IMR-90 (cell line): ENCODE results near the gene LEMD3. TPM values are rescaled to one million over a fixed set of nuclear protein-coding genes. Genes with fewer than 3 reads are reported as not detected.

Experiments used
- ATAC-seq: fragments of 200-7000 bp; cut with Tn5 transposase; 2 replicates; pipeline ENCODE4 v1.9.1; 2020; ENCODE audit warnings: low read depth, mild to moderate bottlenecking, moderate library complexity
- BruUV-seq: library from RNA; stranded (reverse); fragments of 400-500 nt; replicated peaks from 2 replicates; lab custom pipeline; 2021; lab: Mats Ljungman, UMichigan
- CTCF ChIA-PET: fragments of 300-600 bp; formaldehyde crosslinking; extraction: SDS; loops from one replicate; lab custom pipeline; 2021; ENCODE audit warnings: antibody characterized with exemption; lab: Yijun Ruan, JAX
- POLR2A ChIA-PET: fragments of 300-600 bp; sonication (Branson Sonifier 250); formaldehyde crosslinking; loops from one replicate; lab custom pipeline; 2022; ENCODE audit warnings: antibody characterized with exemption; ENCODE audit not compliant: unreplicated experiment; lab: Charles Lee
- DNase-seq: peaks from one replicate; pipeline ENCODE4 v3.0.0; 2013
- H2AFZ ChIP-seq: replicated peaks from 2 replicates; pipeline ENCODE3; 2013; ENCODE audit warnings: low read length, mild to moderate bottlenecking; ENCODE audit not compliant: poor library complexity
- H2AK5ac ChIP-seq: 2 replicates; pipeline ENCODE4 v1.6.1; 2013; ENCODE audit warnings: low read depth, low read length, inconsistent platforms
- H2AK9ac ChIP-seq: replicated peaks from 2 replicates; pipeline ENCODE3; 2013; ENCODE audit warnings: mild to moderate bottlenecking, low read depth, low read length, moderate library complexity; ENCODE audit not compliant: poor library complexity
- H2BK120ac ChIP-seq: 2 replicates; pipeline ENCODE4 v1.6.1; 2013; ENCODE audit warnings: low read depth, low read length, inconsistent platforms
- H2BK15ac ChIP-seq: 3 replicates; pipeline ENCODE4 v1.6.1; 2013; ENCODE audit warnings: low read depth, low read length, inconsistent platforms
- H2BK20ac ChIP-seq: 2 replicates; pipeline ENCODE4 v1.6.1; 2013; ENCODE audit warnings: low read depth, mild to moderate bottlenecking, inconsistent platforms, low read length, moderate library complexity
- H2BK5ac ChIP-seq: 2 replicates; pipeline ENCODE4 v1.6.1; 2013; ENCODE audit warnings: mild to moderate bottlenecking, low read depth, low read length, inconsistent platforms; ENCODE audit not compliant: poor library complexity, severe bottlenecking
- H3K14ac ChIP-seq: replicated peaks from 2 replicates; pipeline ENCODE4 v1.6.1; 2013; ENCODE audit warnings: low read depth, low read length, inconsistent platforms
- H3K18ac ChIP-seq: 2 replicates; pipeline ENCODE4 v1.6.1; 2013; ENCODE audit warnings: low read depth, low read length, control low read depth
- H3K23ac ChIP-seq: 2 replicates; pipeline ENCODE4 v1.6.1; 2013; ENCODE audit warnings: low read depth, low read length, inconsistent platforms
- H3K27ac ChIP-seq: 2 replicates; pipeline ENCODE4 v1.5.1; 2013; ENCODE audit warnings: mild to moderate bottlenecking, control low read depth, low read length; ENCODE audit not compliant: insufficient read depth
- H3K27me3 ChIP-seq: 2 replicates; pipeline ENCODE4 v1.6.1; 2013; ENCODE audit warnings: low read length; ENCODE audit not compliant: control insufficient read depth, insufficient read depth
- H3K36me3 ChIP-seq: 2 replicates; pipeline ENCODE4 v1.6.1; 2013; ENCODE audit warnings: low read length, mixed read lengths; ENCODE audit not compliant: control insufficient read depth, insufficient read depth
- H3K4ac ChIP-seq: 2 replicates; pipeline ENCODE4 v1.6.1; 2013; ENCODE audit warnings: low read depth, low read length, inconsistent platforms
- H3K4me1 ChIP-seq: 2 replicates; pipeline ENCODE4 v1.6.1; 2013; ENCODE audit warnings: low read length, mixed read lengths; ENCODE audit not compliant: control insufficient read depth, insufficient read depth
- H3K4me2 ChIP-seq: 2 replicates; pipeline ENCODE4 v1.6.1; 2013; ENCODE audit warnings: low read depth, mild to moderate bottlenecking, control low read depth, low read length, moderate library complexity
- H3K4me3 ChIP-seq: 2 replicates; pipeline ENCODE4 v1.5.1; 2013; ENCODE audit warnings: low read depth, mild to moderate bottlenecking, control low read depth, low read length, moderate library complexity; ENCODE audit not compliant: insufficient read depth
- H3K56ac ChIP-seq: 2 replicates; pipeline ENCODE4 v1.6.1; 2013; ENCODE audit warnings: low read length, inconsistent platforms; ENCODE audit not compliant: insufficient read depth; ENCODE audit errors: extremely low read depth
- H3K79me1 ChIP-seq, 2 experiments: 2 replicates each; pipeline ENCODE4 v1.6.1; 2013; ENCODE audit warnings: low read length in 2 of 2, inconsistent platforms in 1 of 2, low read depth in 1 of 2
- H3K9ac ChIP-seq: 2 replicates; pipeline ENCODE4 v1.6.1; 2013; ENCODE audit warnings: low read depth, low read length, control low read depth
- H3K9me1 ChIP-seq: 2 replicates; pipeline ENCODE4 v1.6.1; 2013; ENCODE audit warnings: low read length, inconsistent platforms; ENCODE audit not compliant: insufficient read depth
- H3K9me3 ChIP-seq: 2 replicates; pipeline ENCODE4 v1.6.1; 2013; ENCODE audit warnings: low read length; ENCODE audit not compliant: control insufficient read depth, insufficient read depth
- H4K20me1 ChIP-seq: 2 replicates; pipeline ENCODE4 v1.6.1; 2013; ENCODE audit warnings: low read length, inconsistent platforms; ENCODE audit not compliant: insufficient read depth
- H4K5ac ChIP-seq: 2 replicates; pipeline ENCODE4 v1.6.1; 2013; ENCODE audit warnings: mild to moderate bottlenecking, low read depth, low read length, control low read depth
- H4K8ac ChIP-seq, 2 experiments: 2 replicates each; pipeline ENCODE4 v1.6.1; 2013; ENCODE audit warnings: low read depth in 2 of 2, low read length in 2 of 2, control low read depth in 1 of 2, inconsistent platforms in 1 of 2
- H4K91ac ChIP-seq: 2 replicates; pipeline ENCODE4 v1.6.1; 2013; ENCODE audit warnings: low read depth, low read length, inconsistent platforms; ENCODE audit not compliant: insufficient read depth
- CEBPB ChIP-seq: IDR thresholded peaks from 2 replicates; pipeline ENCODE4 v1.6.1; 2012; ENCODE audit warnings: low read depth, low read length, improper control_type of control experiment
- RFX5 ChIP-seq: IDR thresholded peaks from 2 replicates; pipeline ENCODE4 v1.8.0; 2012; ENCODE audit warnings: low read depth, mild to moderate bottlenecking, low read length, moderate library complexity
- WGBS, 2 experiments: methylation state at CpG; one replicate each; pipeline versions ENCODE4 v1.1.5 to v1.1.7; 2013; ENCODE audit warnings: missing lambda C conversion rate in 2 of 2; ENCODE audit not compliant: insufficient read length in 1 of 2; ENCODE audit errors: extremely low coverage in 2 of 2; 5-methylcytosine and 5-hydroxymethylcytosine counted together
- dilution Hi-C: fragments of 300-500 bp; cut with HindIII; formaldehyde crosslinking; loops from one replicate; pipeline ENCODE4 v1.14.3; 2018; ENCODE audit warnings: low sequenced_read_pairs; ENCODE audit not compliant: unreplicated experiment
- in situ Hi-C: fragments of 300-500 bp; cut with MboI; formaldehyde crosslinking; loops from 3 replicates; pipeline ENCODE4 v1.14.3; 2019; ENCODE audit warnings: low sequenced_read_pairs, inconsistent platforms, mixed read lengths
- intact Hi-C: fragments of 100-400 bp; cut with micrococcal nuclease; formaldehyde crosslinking; loops from 2 replicates; pipeline ENCODE4 v1.10.0; 2022
- polyA plus RNA-seq, 3 experiments: library from polyadenylated mRNA; depleted of rRNA; stranded (reverse); fragments of >200 nt; gene quantifications; 2 replicates each; pipeline ENCODE4 v1.2.3, GENCODE V29; 2012; ENCODE audit warnings: low replicate concordance in 1 of 3
- total RNA-seq: library from RNA; depleted of rRNA; stranded (reverse); fragments of >200 nt; gene quantifications from 2 replicates; pipeline ENCODE4 v1.2.3, GENCODE V29; 2012

The LEMD3 gene
- total and polyA plus RNA-seq, 2 of the 4 experiments (the other 2 are of a cell fraction) = 5.5 to 9.9 TPM

GRCh38 chr12:65171870-65172269 lies 2.5 kb downstream of the LEMD3 start:
- no peak overlapping the region for H4K5ac ChIP-seq
- peaks cover 44% of the 10 kb centered on the region for H4K20me1 ChIP-seq
- WGBS, 2 experiments = no CpG with 5 or more reads among the region's 3 CpGs
- no peak overlapping the region; the same call in 1 of the 2 replicates for H3K9ac ChIP-seq
- H3K56ac ChIP-seq = no peak overlapping the region
- peak overlapping the region; percentile 98 for H3K4me2 ChIP-seq
- peak overlapping the region; percentile 84; the same call in 1 of the 2 replicates for H3K23ac ChIP-seq
- peaks cover 3% of the 10 kb centered on the region; the same call in 1 of the 2 replicates for H3K9me1 ChIP-seq
- no TSS peak for BruUV-seq
- DNase-seq (no peak), ATAC-seq (no peak)
- H2AFZ ChIP-seq = no peak overlapping the region
- peaks cover 2% of the 10 kb centered on the region; the same call in 1 of the 2 replicates for H3K36me3 ChIP-seq
- H2AK5ac ChIP-seq = no peak overlapping the region
- H2AK9ac ChIP-seq = no peak overlapping the region
- peak overlapping the region; percentile 26; the same call in 1 of the 2 replicates for H3K4me3 ChIP-seq
- H4K91ac ChIP-seq = no peak overlapping the region
- H2BK20ac ChIP-seq = no peak overlapping the region
- H2BK120ac ChIP-seq = no peak overlapping the region
- no peak overlapping the region for H3K18ac ChIP-seq
- no peaks in the 10 kb centered on the region for H3K9me3 ChIP-seq
- no peak overlapping the region for H3K27ac ChIP-seq
- 0 out of 2 replicates have a peak overlapping the region, but pooled peaks have one; percentile 61 for H3K14ac ChIP-seq
- H3K79me1 ChIP-seq = peaks cover 24 to 48% of the 10 kb centered on the region in 2 experiments
- in situ Hi-C loops (no loop called here), intact Hi-C loops (loop anchor here (5.0 kb wide), 1 partner anchor 110 kb away; no protein-coding TSS in a partner anchor), dilution Hi-C loops (no loop called here)
- H3K27me3 ChIP-seq = no peaks in the 10 kb centered on the region
- ChIA-PET POLR2A (interaction anchor here (0.6 kb wide), 1 partner anchor 31 kb away, joined by 7 read pairs; no protein-coding TSS in a partner anchor), CTCF (interaction anchor here (0.7 to 1.0 kb wide), 2 partner anchors 62 to 430 kb away, joined by 3 read pairs; no protein-coding TSS in a partner anchor)
- no peak overlapping the region for H4K8ac ChIP-seq
- no peak for TF ChIP-seq RFX5
- TF ChIP-seq CEBPB = peak; percentile 35; the same call in 1 of the 2 replicates
- H2BK5ac ChIP-seq = no peak overlapping the region
- peaks cover 2% of the 10 kb centered on the region; the same call in 1 of the 2 replicates for H3K4me1 ChIP-seq
- no peak overlapping the region for H2BK15ac ChIP-seq
- H3K4ac ChIP-seq = no peak overlapping the region
